GM23338 (cell line): ENCODE results near the gene GSTM5. TPM values are rescaled to one million over a fixed set of nuclear protein-coding genes. Genes with fewer than 3 reads are reported as not detected.

ENCODE experiments used
- ATAC-seq: fragments of 200-7000 bp; cut with Tn5 transposase; 3 replicates; pipeline ENCODE4 v1.9.1; 2020
- DNase-seq: peaks from one replicate; pipeline ENCODE4 v3.0.0-alpha.2; 2015; ENCODE audit warnings: low spot score
- H2AFZ ChIP-seq: fragments of 200-600 bp; sonication (generic); 2 replicates; pipeline ENCODE4 v1.8.0; 2016; ENCODE audit warnings: antibody characterized with exemption, mild to moderate bottlenecking, moderate library complexity
- H3F3A ChIP-seq: fragments of 200-600 bp; sonication (generic); replicated peaks from 2 replicates; pipeline ENCODE4 v1.8.0; 2017; ENCODE audit warnings: antibody characterized with exemption, mixed run types, low read depth
- H3K27ac ChIP-seq: fragments of 200-600 bp; sonication (generic); 2 replicates; pipeline ENCODE4 v1.6.1; 2016; ENCODE audit warnings: low read depth
- H3K27me3 ChIP-seq: fragments of 200-600 bp; sonication (generic); 2 replicates; pipeline ENCODE4 v1.8.0; 2016; ENCODE audit warnings: mild to moderate bottlenecking, mixed run types, moderate library complexity; ENCODE audit not compliant: insufficient read depth
- H3K36me3 ChIP-seq: fragments of 200-600 bp; sonication (generic); 2 replicates; pipeline ENCODE4 v1.8.0; 2016; ENCODE audit warnings: mild to moderate bottlenecking; ENCODE audit not compliant: insufficient read depth
- H3K4me1 ChIP-seq: fragments of 200-600 bp; sonication (generic); 2 replicates; pipeline ENCODE4 v1.8.0; 2016; ENCODE audit warnings: mild to moderate bottlenecking, moderate library complexity; ENCODE audit not compliant: insufficient read depth
- H3K4me2 ChIP-seq: fragments of 200-600 bp; sonication (generic); 2 replicates; pipeline ENCODE4 v1.7.1; 2017; ENCODE audit warnings: mixed run types
- H3K4me3 ChIP-seq: fragments of 200-600 bp; sonication (generic); 2 replicates; pipeline ENCODE4 v1.6.1; 2016; ENCODE audit warnings: mixed run types
- H3K79me2 ChIP-seq: fragments of 200-600 bp; sonication (generic); replicated peaks from 2 replicates; pipeline ENCODE4 v1.8.0; 2017; ENCODE audit warnings: mild to moderate bottlenecking; ENCODE audit not compliant: insufficient read depth
- H3K9me2 ChIP-seq: fragments of 200-600 bp; sonication (generic); 2 replicates; pipeline ENCODE4 v1.8.0; 2017; ENCODE audit not compliant: insufficient read depth
- H4K20me1 ChIP-seq: fragments of 200-600 bp; sonication (generic); replicated peaks from 2 replicates; pipeline ENCODE4 v1.8.0; 2017; ENCODE audit warnings: mild to moderate bottlenecking; ENCODE audit not compliant: insufficient read depth
- H3K27ac Mint-ChIP-seq: 2 replicates; pipeline ENCODE4 v1.8.0; 2020; ENCODE audit warnings: inconsistent platforms, mild to moderate bottlenecking, moderate library complexity, mixed read lengths
- H3K27me3 Mint-ChIP-seq: 3 replicates; pipeline ENCODE4 v1.8.0; 2022; ENCODE audit warnings: low read depth, mild to moderate bottlenecking, moderate library complexity, mixed read lengths, inconsistent platforms; ENCODE audit not compliant: insufficient read depth, poor library complexity
- H3K36me3 Mint-ChIP-seq: 3 replicates; pipeline ENCODE4 v1.8.0; 2021; ENCODE audit warnings: low read depth, mild to moderate bottlenecking, inconsistent platforms, moderate library complexity, mixed read lengths
- H3K4me1 Mint-ChIP-seq: 3 replicates; pipeline ENCODE4 v1.8.0; 2020; ENCODE audit warnings: mild to moderate bottlenecking, inconsistent platforms, mixed read lengths
- H3K4me3 Mint-ChIP-seq: 3 replicates; pipeline ENCODE4 v1.8.0; 2021; ENCODE audit warnings: moderate library complexity, mild to moderate bottlenecking, inconsistent platforms, mixed read lengths
- H3K9me3 Mint-ChIP-seq: 3 replicates; pipeline ENCODE4 v1.8.0; 2020; ENCODE audit warnings: moderate library complexity, mild to moderate bottlenecking, inconsistent platforms, mixed read lengths
- CREB1 ChIP-seq: fragments of 250-450 bp; sonication (Bioruptor Pico); IDR thresholded peaks from 2 replicates; pipeline ENCODE4 v1.5.0; 2020; ENCODE audit warnings: low read depth, mild to moderate bottlenecking, moderate library complexity
- EZH2 ChIP-seq: fragments of 200-600 bp; sonication (generic); IDR thresholded peaks from one replicate; pipeline ENCODE4 v1.8.0; 2017; ENCODE audit warnings: antibody characterized with exemption, mild to moderate bottlenecking, low read depth; ENCODE audit not compliant: unreplicated experiment
- EZH2phosphoT487 ChIP-seq: fragments of 200-600 bp; sonication (generic); IDR thresholded peaks from one replicate; pipeline ENCODE4 v1.8.1; 2018; ENCODE audit warnings: antibody characterized with exemption; ENCODE audit not compliant: unreplicated experiment
- NANOG ChIP-seq: IDR thresholded peaks from 2 replicates; pipeline ENCODE4 v1.6.1; 2016; ENCODE audit warnings: antibody characterized with exemption, borderline replicate concordance
- POLR2AphosphoS5 ChIP-seq: IDR thresholded peaks from 2 replicates; pipeline ENCODE4 v1.6.1; 2016; ENCODE audit warnings: antibody characterized with exemption, low read depth
- STAT1 ChIP-seq: IDR thresholded peaks from one replicate; pipeline ENCODE4 v1.6.1; 2016; ENCODE audit warnings: antibody characterized with exemption; ENCODE audit not compliant: unreplicated experiment
- ZNF114 ChIP-seq: fragments of 250-450 bp; sonication (Bioruptor Pico); IDR thresholded peaks from 2 replicates; pipeline ENCODE4 v1.5.0; 2020; ENCODE audit warnings: mild to moderate bottlenecking, moderate library complexity
- ZNF331 ChIP-seq: fragments of 250-450 bp; sonication (Bioruptor Pico); IDR thresholded peaks from 2 replicates; pipeline ENCODE4 v1.5.0; 2020; ENCODE audit warnings: low read depth, mild to moderate bottlenecking, moderate library complexity
- polyA plus RNA-seq: library from polyadenylated mRNA; unstranded; fragments of >200 nt; fragmentation: Nextera tagmentation; extraction: Ambion mirVana; gene quantifications from 2 replicates; pipeline ENCODE4 v1.2.1, GENCODE V29; 2016
- total RNA-seq: library from RNA; depleted of rRNA; stranded (reverse); fragments of >200 nt; shearing (Covaris generic); gene quantifications from 2 replicates; pipeline ENCODE4 v1.2.3, GENCODE V29; 2014
- TF ChIP-seq, protein P1 (sequence below): IDR thresholded peaks from 2 replicates; pipeline ENCODE4 v1.6.1; 2016; ENCODE audit warnings: antibody characterized with exemption
- TF ChIP-seq, protein P2 (sequence below): IDR thresholded peaks from one replicate; pipeline ENCODE4 v1.6.1; 2018; ENCODE audit warnings: antibody characterized with exemption; ENCODE audit not compliant: unreplicated experiment
- TF ChIP-seq, protein P3 (sequence below), 2 experiments: fragments of 200-600 bp in 1 of 2; sonication (generic) in 1 of 2; conservative IDR thresholded peaks; 2 replicates each; pipeline versions ENCODE4 v1.5.1 to v1.6.1; 2016 to 2017; ENCODE audit warnings: antibody characterized with exemption in 2 of 2, low read depth in 2 of 2, mild to moderate bottlenecking in 2 of 2, moderate library complexity in 1 of 2

Gene GSTM5
- total and polyA plus RNA-seq, 2 experiments from 2014 or later = 2.5 to 5.0 TPM

DNA sequence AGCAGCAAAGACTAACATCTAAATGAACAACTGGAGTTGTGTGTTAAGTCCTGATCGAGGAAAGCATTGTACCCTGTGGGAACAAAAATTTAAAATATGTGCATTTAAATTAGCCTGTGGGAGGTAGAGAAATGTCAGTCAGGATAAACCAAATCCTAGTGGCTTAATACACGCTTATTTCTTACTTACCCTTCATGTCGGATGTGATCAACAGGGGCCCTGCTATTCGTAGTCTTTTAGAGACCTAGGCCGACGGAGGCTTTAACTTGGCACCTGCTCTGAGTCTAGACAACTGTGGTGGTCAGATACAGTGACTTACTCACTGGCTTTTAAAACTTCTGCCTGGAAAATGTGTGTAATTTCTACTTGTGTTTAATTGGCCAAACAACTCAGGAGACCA, 18.6 kb downstream of the GSTM5 start:
- peaks cover 12% of the 10 kb centered on the region; the same call in 1 of the 2 replicates for H3K4me1 ChIP-seq
- no peak for DNase-seq
- no peak overlapping the region for H3K27ac ChIP-seq
- H3F3A ChIP-seq = no peaks in the 10 kb centered on the region
- Mint-ChIP-seq H3K4me1 (peaks cover 12% of the 10 kb centered on the region), H3K27ac (no peak overlapping the region), H3K27me3 (no peaks in the 10 kb centered on the region), H3K36me3 (peaks cover 12% of the 10 kb centered on the region), H3K4me3 (no peak overlapping the region), H3K9me3 (peaks cover 28% of the 10 kb centered on the region)
- no peak for TF ChIP-seq NANOG
- TF ChIP-seq EZH2 = no peak
- no peak for TF ChIP-seq POLR2AphosphoS5
- TF ChIP-seq ZNF331 (CRISPR knock-in tag) = no peak
- no peak for TF ChIP-seq STAT1
- TF ChIP-seq, protein P1, sequence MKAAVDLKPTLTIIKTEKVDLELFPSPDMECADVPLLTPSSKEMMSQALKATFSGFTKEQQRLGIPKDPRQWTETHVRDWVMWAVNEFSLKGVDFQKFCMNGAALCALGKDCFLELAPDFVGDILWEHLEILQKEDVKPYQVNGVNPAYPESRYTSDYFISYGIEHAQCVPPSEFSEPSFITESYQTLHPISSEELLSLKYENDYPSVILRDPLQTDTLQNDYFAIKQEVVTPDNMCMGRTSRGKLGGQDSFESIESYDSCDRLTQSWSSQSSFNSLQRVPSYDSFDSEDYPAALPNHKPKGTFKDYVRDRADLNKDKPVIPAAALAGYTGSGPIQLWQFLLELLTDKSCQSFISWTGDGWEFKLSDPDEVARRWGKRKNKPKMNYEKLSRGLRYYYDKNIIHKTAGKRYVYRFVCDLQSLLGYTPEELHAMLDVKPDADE = no peak
- TF ChIP-seq ZNF114 (CRISPR knock-in tag) = no peak
- no peak overlapping the region for H3K4me2 ChIP-seq
- ATAC-seq = no peak
- peaks cover 3% of the 10 kb centered on the region; the same call in 1 of the 2 replicates for H3K36me3 ChIP-seq
- H3K9me2 ChIP-seq = no peaks in the 10 kb centered on the region
- no peak overlapping the region for H3K4me3 ChIP-seq
- H2AFZ ChIP-seq = no peak overlapping the region
- no peaks in the 10 kb centered on the region for H3K79me2 ChIP-seq
- no peaks in the 10 kb centered on the region for H4K20me1 ChIP-seq
- H3K27me3 ChIP-seq = no peaks in the 10 kb centered on the region

DNA sequence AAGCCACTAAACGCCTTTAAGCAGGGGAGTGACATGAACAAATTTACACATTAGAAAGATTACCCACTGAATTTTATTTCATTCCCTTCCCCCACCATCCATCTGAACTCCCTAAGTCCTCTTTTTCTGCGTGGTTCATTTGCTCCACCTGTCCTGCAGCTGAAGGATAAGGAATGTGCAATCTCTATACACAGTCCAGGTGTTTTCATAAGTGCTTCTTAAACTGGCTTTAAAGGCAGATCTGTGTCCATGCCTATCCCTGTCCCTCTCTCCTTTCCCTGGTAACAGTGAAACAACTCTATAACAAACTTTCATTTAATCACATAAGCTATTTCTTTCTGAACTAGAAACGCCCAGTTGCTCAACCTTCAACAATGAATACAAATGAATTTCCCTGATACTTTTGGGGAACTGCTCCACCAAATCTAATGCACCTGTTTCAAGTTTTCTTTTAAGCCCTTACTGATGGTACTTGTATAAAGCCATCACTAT, 20.4 kb downstream of the GSTM5 start:
- Mint-ChIP-seq H3K36me3 (no peaks in the 10 kb centered on the region), H3K9me3 (peaks cover 11% of the 10 kb centered on the region), H3K4me3 (no peak overlapping the region), H3K27ac (no peak overlapping the region), H3K4me1 (peaks cover 12% of the 10 kb centered on the region), H3K27me3 (no peaks in the 10 kb centered on the region)
- H3F3A ChIP-seq = no peaks in the 10 kb centered on the region
- no peaks in the 10 kb centered on the region for H3K79me2 ChIP-seq
- ATAC-seq (no peak), DNase-seq (no peak)
- H3K9me2 ChIP-seq = no peaks in the 10 kb centered on the region
- no peak overlapping the region for H2AFZ ChIP-seq
- H3K4me3 ChIP-seq = no peak overlapping the region
- no peak overlapping the region for H3K4me2 ChIP-seq
- H4K20me1 ChIP-seq = no peaks in the 10 kb centered on the region; the same call in 1 of the 2 replicates
- peaks cover 12% of the 10 kb centered on the region; the same call in 1 of the 2 replicates for H3K4me1 ChIP-seq
- H3K27ac ChIP-seq = no peak overlapping the region
- peaks cover 4% of the 10 kb centered on the region; the same call in 1 of the 2 replicates for H3K27me3 ChIP-seq
- no peaks in the 10 kb centered on the region; the same call in 1 of the 2 replicates for H3K36me3 ChIP-seq
- TF ChIP-seq NANOG = no peak
- TF ChIP-seq, protein P1 = no peak
- no peak for TF ChIP-seq ZNF331 (CRISPR knock-in tag)
- TF ChIP-seq, protein P2, sequence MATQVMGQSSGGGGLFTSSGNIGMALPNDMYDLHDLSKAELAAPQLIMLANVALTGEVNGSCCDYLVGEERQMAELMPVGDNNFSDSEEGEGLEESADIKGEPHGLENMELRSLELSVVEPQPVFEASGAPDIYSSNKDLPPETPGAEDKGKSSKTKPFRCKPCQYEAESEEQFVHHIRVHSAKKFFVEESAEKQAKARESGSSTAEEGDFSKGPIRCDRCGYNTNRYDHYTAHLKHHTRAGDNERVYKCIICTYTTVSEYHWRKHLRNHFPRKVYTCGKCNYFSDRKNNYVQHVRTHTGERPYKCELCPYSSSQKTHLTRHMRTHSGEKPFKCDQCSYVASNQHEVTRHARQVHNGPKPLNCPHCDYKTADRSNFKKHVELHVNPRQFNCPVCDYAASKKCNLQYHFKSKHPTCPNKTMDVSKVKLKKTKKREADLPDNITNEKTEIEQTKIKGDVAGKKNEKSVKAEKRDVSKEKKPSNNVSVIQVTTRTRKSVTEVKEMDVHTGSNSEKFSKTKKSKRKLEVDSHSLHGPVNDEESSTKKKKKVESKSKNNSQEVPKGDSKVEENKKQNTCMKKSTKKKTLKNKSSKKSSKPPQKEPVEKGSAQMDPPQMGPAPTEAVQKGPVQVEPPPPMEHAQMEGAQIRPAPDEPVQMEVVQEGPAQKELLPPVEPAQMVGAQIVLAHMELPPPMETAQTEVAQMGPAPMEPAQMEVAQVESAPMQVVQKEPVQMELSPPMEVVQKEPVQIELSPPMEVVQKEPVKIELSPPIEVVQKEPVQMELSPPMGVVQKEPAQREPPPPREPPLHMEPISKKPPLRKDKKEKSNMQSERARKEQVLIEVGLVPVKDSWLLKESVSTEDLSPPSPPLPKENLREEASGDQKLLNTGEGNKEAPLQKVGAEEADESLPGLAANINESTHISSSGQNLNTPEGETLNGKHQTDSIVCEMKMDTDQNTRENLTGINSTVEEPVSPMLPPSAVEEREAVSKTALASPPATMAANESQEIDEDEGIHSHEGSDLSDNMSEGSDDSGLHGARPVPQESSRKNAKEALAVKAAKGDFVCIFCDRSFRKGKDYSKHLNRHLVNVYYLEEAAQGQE = no peak
- TF ChIP-seq, protein P3, sequence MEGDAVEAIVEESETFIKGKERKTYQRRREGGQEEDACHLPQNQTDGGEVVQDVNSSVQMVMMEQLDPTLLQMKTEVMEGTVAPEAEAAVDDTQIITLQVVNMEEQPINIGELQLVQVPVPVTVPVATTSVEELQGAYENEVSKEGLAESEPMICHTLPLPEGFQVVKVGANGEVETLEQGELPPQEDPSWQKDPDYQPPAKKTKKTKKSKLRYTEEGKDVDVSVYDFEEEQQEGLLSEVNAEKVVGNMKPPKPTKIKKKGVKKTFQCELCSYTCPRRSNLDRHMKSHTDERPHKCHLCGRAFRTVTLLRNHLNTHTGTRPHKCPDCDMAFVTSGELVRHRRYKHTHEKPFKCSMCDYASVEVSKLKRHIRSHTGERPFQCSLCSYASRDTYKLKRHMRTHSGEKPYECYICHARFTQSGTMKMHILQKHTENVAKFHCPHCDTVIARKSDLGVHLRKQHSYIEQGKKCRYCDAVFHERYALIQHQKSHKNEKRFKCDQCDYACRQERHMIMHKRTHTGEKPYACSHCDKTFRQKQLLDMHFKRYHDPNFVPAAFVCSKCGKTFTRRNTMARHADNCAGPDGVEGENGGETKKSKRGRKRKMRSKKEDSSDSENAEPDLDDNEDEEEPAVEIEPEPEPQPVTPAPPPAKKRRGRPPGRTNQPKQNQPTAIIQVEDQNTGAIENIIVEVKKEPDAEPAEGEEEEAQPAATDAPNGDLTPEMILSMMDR (conservative IDR thresholded peaks at IDR 0.05; ENCODE audit: low read depth in 2 of 2) = no peak
- no peak for TF ChIP-seq STAT1
- TF ChIP-seq POLR2AphosphoS5 = no peak
- no peak for TF ChIP-seq EZH2phosphoT487
- TF ChIP-seq CREB1 = no peak
